HEK293 (cell line): ENCODE measurements around the gene FES.

ENCODE experiments used
- FEZF1 ChIP-seq: fragments of 450-650 bp; formaldehyde crosslinking; IDR thresholded peaks from 2 replicates; pipeline ENCODE4 v1.5.1; 2016; ENCODE audit warnings: missing biosample characterization, missing genetic modification characterization
- KLF16 ChIP-seq: fragments of 450-650 bp; formaldehyde crosslinking; IDR thresholded peaks from 2 replicates; pipeline ENCODE4 v1.5.1; 2017; ENCODE audit warnings: missing biosample characterization, missing genetic modification characterization
- SP3 ChIP-seq: fragments of 450-650 bp; formaldehyde crosslinking; IDR thresholded peaks from 2 replicates; pipeline ENCODE4 v1.5.1; 2016; ENCODE audit warnings: missing biosample characterization, missing genetic modification characterization
- ZBTB17 ChIP-seq: fragments of 450-650 bp; formaldehyde crosslinking; IDR thresholded peaks from 2 replicates; pipeline ENCODE4 v1.5.1; 2016; ENCODE audit warnings: missing biosample characterization, missing genetic modification characterization
- ZEB2 ChIP-seq: fragments of 450-650 bp; formaldehyde crosslinking; IDR thresholded peaks from 2 replicates; pipeline ENCODE4 v1.5.1; 2016; ENCODE audit warnings: missing biosample characterization, missing genetic modification characterization
- ZNF121 ChIP-seq: fragments of 450-650 bp; formaldehyde crosslinking; IDR thresholded peaks from 2 replicates; pipeline ENCODE4 v1.5.1; 2016; ENCODE audit warnings: missing biosample characterization, missing genetic modification characterization
- ZNF138 ChIP-seq: fragments of 450-650 bp; formaldehyde crosslinking; IDR thresholded peaks from 2 replicates; pipeline ENCODE4 v1.5.1; 2016; ENCODE audit warnings: missing biosample characterization, missing genetic modification characterization, borderline replicate concordance
- ZNF239 ChIP-seq: fragments of 450-650 bp; formaldehyde crosslinking; IDR thresholded peaks from 2 replicates; pipeline ENCODE4 v1.5.1; 2016; ENCODE audit warnings: missing biosample characterization, missing genetic modification characterization
- ZNF324 ChIP-seq: fragments of 450-650 bp; formaldehyde crosslinking; IDR thresholded peaks from 2 replicates; pipeline ENCODE4 v1.5.1; 2016; ENCODE audit warnings: missing biosample characterization, missing genetic modification characterization
- ZNF529 ChIP-seq: fragments of 450-650 bp; formaldehyde crosslinking; IDR thresholded peaks from 2 replicates; pipeline ENCODE4 v1.5.1; 2017; ENCODE audit warnings: missing genetic modification characterization, missing biosample characterization; ENCODE audit not compliant: insufficient replicate concordance
- ZNF548 ChIP-seq: fragments of 450-650 bp; formaldehyde crosslinking; IDR thresholded peaks from 2 replicates; pipeline ENCODE4 v1.5.1; 2016; ENCODE audit warnings: missing biosample characterization, missing genetic modification characterization
- ZNF558 ChIP-seq: fragments of 450-650 bp; formaldehyde crosslinking; IDR thresholded peaks from 2 replicates; pipeline ENCODE4 v1.5.1; 2016; ENCODE audit warnings: missing biosample characterization, missing genetic modification characterization
- ZNF560 ChIP-seq: fragments of 450-650 bp; formaldehyde crosslinking; IDR thresholded peaks from 2 replicates; pipeline ENCODE4 v1.5.1; 2017; ENCODE audit warnings: missing biosample characterization, missing genetic modification characterization, borderline replicate concordance
- ZNF585B ChIP-seq: fragments of 450-650 bp; formaldehyde crosslinking; IDR thresholded peaks from 2 replicates; pipeline ENCODE4 v1.5.1; 2016; ENCODE audit warnings: missing biosample characterization, missing genetic modification characterization
- ZNF600 ChIP-seq: fragments of 450-650 bp; formaldehyde crosslinking; IDR thresholded peaks from 2 replicates; pipeline ENCODE4 v1.5.1; 2016; ENCODE audit warnings: missing biosample characterization, missing genetic modification characterization
- ZNF623 ChIP-seq: fragments of 450-650 bp; formaldehyde crosslinking; IDR thresholded peaks from 2 replicates; pipeline ENCODE4 v1.5.1; 2016; ENCODE audit warnings: missing biosample characterization, missing genetic modification characterization
- ZNF701 ChIP-seq: fragments of 450-650 bp; formaldehyde crosslinking; IDR thresholded peaks from 2 replicates; pipeline ENCODE4 v1.5.1; 2016; ENCODE audit warnings: missing biosample characterization, missing genetic modification characterization
- ZNF707 ChIP-seq: fragments of 450-650 bp; formaldehyde crosslinking; IDR thresholded peaks from 2 replicates; pipeline ENCODE4 v1.5.1; 2016; ENCODE audit warnings: missing biosample characterization, missing genetic modification characterization
- ZNF830 ChIP-seq: fragments of 450-650 bp; IDR thresholded peaks from 2 replicates; pipeline ENCODE4 v1.5.0; 2018; ENCODE audit warnings: missing biosample characterization, missing genetic modification characterization, low read depth, mild to moderate bottlenecking, moderate library complexity
- ZSCAN16 ChIP-seq: fragments of 450-650 bp; formaldehyde crosslinking; IDR thresholded peaks from 2 replicates; pipeline ENCODE4 v1.5.1; 2016; ENCODE audit warnings: missing biosample characterization, missing genetic modification characterization
- TF ChIP-seq, protein P1 (sequence below): fragments of 450-650 bp; formaldehyde crosslinking; conservative IDR thresholded peaks from 2 replicates; pipeline ENCODE4 v1.5.1; 2016; ENCODE audit warnings: low read depth, missing biosample characterization, missing genetic modification characterization
- TF ChIP-seq, protein P2 (sequence below): fragments of 450-650 bp; formaldehyde crosslinking; IDR thresholded peaks from 2 replicates; pipeline ENCODE4 v1.5.1; 2016; ENCODE audit warnings: missing biosample characterization, missing genetic modification characterization, borderline replicate concordance
- TF ChIP-seq, protein P3 (sequence below): fragments of 450-650 bp; IDR thresholded peaks from 2 replicates; pipeline ENCODE4 v1.5.1; 2018; ENCODE audit warnings: missing biosample characterization, mild to moderate bottlenecking, missing genetic modification characterization
- TF ChIP-seq, protein P4 (sequence below): fragments of 450-650 bp; formaldehyde crosslinking; IDR thresholded peaks from 2 replicates; pipeline ENCODE4 v1.5.1; 2016; ENCODE audit warnings: missing biosample characterization, missing genetic modification characterization
- TF ChIP-seq, protein P5 (sequence below): fragments of 450-650 bp; formaldehyde crosslinking; IDR thresholded peaks from 2 replicates; pipeline ENCODE4 v1.5.1; 2016; ENCODE audit warnings: missing biosample characterization, missing genetic modification characterization
- TF ChIP-seq, protein P6 (sequence below): fragments of 450-650 bp; formaldehyde crosslinking; IDR thresholded peaks from 2 replicates; pipeline ENCODE4 v1.5.1; 2017; ENCODE audit warnings: missing biosample characterization, missing genetic modification characterization

Gene FES

DNA sequence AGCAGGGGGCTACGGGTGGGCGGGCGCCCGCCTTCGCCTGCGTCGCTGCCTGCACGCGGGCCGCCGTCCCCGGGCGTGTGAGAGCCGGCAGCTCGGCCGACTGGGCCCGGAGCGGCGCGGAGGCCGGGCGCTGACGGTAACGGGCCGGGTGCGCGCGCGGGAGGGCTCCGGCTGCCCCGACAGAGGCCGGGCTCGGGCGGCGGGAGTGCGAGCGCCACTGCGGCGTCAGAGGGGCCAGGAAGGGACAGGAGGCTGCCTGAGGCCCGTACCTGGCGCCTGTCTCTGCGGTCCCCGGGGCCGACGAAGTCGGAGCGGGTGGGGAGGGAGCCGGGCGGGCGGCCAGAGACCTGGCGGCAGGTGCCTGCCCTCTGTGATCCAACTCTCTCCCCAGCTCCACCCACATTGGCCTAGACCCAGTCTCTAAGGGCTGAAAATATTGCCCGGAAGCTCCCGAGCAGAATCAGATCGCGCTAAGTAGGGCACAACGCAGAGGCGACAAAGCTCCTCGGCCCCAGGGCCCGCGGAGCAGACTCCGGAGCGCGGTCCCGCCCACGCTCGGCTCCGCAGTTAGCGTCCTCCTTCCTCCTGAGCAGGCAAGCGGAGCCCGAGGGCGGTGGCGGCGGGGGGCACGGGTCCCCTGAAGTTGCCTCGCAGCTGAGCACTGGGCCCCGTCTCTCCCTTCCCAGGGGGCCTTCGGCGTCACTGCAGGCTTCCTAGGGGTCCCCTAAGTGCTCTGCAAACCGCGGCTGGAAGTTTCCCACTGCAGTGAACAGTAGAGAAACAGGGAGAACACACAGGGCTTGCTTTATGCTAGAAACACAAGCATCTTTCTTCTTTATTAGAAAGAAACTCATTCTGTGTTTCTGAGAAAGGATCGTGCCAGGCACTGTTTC is 18.8 kb downstream of the FES start, which contains the start of gene MAN2A2 (continued):
- TF ChIP-seq, protein P1, sequence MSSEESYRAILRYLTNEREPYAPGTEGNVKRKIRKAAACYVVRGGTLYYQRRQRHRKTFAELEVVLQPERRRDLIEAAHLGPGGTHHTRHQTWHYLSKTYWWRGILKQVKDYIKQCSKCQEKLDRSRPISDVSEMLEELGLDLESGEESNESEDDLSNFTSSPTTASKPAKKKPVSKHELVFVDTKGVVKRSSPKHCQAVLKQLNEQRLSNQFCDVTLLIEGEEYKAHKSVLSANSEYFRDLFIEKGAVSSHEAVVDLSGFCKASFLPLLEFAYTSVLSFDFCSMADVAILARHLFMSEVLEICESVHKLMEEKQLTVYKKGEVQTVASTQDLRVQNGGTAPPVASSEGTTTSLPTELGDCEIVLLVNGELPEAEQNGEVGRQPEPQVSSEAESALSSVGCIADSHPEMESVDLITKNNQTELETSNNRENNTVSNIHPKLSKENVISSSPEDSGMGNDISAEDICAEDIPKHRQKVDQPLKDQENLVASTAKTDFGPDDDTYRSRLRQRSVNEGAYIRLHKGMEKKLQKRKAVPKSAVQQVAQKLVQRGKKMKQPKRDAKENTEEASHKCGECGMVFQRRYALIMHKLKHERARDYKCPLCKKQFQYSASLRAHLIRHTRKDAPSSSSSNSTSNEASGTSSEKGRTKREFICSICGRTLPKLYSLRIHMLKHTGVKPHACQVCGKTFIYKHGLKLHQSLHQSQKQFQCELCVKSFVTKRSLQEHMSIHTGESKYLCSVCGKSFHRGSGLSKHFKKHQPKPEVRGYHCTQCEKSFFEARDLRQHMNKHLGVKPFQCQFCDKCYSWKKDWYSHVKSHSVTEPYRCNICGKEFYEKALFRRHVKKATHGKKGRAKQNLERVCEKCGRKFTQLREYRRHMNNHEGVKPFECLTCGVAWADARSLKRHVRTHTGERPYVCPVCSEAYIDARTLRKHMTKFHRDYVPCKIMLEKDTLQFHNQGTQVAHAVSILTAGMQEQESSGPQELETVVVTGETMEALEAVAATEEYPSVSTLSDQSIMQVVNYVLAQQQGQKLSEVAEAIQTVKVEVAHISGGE (tag by site-specific recombination), result peak; percentile 46
- TF ChIP-seq ZNF585B (tag by site-specific recombination), result no peak
- no peak for TF ChIP-seq ZNF324 (tag by site-specific recombination)
- no peak for TF ChIP-seq ZNF707 (tag by site-specific recombination)
- TF ChIP-seq, protein P2, sequence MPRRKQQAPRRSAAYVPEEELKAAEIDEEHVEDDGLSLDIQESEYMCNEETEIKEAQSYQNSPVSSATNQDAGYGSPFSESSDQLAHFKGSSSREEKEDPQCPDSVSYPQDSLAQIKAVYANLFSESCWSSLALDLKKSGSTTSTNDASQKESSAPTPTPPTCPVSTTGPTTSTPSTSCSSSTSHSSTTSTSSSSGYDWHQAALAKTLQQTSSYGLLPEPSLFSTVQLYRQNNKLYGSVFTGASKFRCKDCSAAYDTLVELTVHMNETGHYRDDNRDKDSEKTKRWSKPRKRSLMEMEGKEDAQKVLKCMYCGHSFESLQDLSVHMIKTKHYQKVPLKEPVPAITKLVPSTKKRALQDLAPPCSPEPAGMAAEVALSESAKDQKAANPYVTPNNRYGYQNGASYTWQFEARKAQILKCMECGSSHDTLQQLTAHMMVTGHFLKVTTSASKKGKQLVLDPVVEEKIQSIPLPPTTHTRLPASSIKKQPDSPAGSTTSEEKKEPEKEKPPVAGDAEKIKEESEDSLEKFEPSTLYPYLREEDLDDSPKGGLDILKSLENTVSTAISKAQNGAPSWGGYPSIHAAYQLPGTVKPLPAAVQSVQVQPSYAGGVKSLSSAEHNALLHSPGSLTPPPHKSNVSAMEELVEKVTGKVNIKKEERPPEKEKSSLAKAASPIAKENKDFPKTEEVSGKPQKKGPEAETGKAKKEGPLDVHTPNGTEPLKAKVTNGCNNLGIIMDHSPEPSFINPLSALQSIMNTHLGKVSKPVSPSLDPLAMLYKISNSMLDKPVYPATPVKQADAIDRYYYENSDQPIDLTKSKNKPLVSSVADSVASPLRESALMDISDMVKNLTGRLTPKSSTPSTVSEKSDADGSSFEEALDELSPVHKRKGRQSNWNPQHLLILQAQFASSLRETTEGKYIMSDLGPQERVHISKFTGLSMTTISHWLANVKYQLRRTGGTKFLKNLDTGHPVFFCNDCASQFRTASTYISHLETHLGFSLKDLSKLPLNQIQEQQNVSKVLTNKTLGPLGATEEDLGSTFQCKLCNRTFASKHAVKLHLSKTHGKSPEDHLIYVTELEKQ (tag by site-specific recombination), result no peak
- TF ChIP-seq ZNF529 (tag by site-specific recombination), result no peak
- TF ChIP-seq ZNF701 (tag by site-specific recombination), result no peak
- peak; percentile 64; the same call in 1 of the 2 replicates for TF ChIP-seq ZNF121 (tag by site-specific recombination)
- no peak for TF ChIP-seq ZNF830 (tag by site-specific recombination)
- no peak; the same call in 1 of the 2 replicates for TF ChIP-seq SP3 (tag by site-specific recombination)
- TF ChIP-seq ZNF138 (tag by site-specific recombination), result no peak
- TF ChIP-seq ZNF239 (tag by site-specific recombination), result no peak
- no peak for TF ChIP-seq FEZF1
- TF ChIP-seq, protein P3, sequence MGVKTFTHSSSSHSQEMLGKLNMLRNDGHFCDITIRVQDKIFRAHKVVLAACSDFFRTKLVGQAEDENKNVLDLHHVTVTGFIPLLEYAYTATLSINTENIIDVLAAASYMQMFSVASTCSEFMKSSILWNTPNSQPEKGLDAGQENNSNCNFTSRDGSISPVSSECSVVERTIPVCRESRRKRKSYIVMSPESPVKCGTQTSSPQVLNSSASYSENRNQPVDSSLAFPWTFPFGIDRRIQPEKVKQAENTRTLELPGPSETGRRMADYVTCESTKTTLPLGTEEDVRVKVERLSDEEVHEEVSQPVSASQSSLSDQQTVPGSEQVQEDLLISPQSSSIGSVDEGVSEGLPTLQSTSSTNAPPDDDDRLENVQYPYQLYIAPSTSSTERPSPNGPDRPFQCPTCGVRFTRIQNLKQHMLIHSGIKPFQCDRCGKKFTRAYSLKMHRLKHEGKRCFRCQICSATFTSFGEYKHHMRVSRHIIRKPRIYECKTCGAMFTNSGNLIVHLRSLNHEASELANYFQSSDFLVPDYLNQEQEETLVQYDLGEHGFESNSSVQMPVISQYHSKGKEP (tag by site-specific recombination), result no peak
- no peak for TF ChIP-seq ZNF623 (tag by site-specific recombination)
- TF ChIP-seq ZNF560, result no peak
- peak; percentile 93 for TF ChIP-seq ZNF600 (tag by site-specific recombination)
- TF ChIP-seq ZNF548 (tag by site-specific recombination), result no peak
- peak; percentile 72 for TF ChIP-seq ZEB2
- TF ChIP-seq, protein P4, sequence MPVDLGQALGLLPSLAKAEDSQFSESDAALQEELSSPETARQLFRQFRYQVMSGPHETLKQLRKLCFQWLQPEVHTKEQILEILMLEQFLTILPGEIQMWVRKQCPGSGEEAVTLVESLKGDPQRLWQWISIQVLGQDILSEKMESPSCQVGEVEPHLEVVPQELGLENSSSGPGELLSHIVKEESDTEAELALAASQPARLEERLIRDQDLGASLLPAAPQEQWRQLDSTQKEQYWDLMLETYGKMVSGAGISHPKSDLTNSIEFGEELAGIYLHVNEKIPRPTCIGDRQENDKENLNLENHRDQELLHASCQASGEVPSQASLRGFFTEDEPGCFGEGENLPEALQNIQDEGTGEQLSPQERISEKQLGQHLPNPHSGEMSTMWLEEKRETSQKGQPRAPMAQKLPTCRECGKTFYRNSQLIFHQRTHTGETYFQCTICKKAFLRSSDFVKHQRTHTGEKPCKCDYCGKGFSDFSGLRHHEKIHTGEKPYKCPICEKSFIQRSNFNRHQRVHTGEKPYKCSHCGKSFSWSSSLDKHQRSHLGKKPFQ (tag by site-specific recombination), result no peak
- peak; percentile 98 for TF ChIP-seq ZSCAN16 (tag by site-specific recombination)
- TF ChIP-seq, protein P5, sequence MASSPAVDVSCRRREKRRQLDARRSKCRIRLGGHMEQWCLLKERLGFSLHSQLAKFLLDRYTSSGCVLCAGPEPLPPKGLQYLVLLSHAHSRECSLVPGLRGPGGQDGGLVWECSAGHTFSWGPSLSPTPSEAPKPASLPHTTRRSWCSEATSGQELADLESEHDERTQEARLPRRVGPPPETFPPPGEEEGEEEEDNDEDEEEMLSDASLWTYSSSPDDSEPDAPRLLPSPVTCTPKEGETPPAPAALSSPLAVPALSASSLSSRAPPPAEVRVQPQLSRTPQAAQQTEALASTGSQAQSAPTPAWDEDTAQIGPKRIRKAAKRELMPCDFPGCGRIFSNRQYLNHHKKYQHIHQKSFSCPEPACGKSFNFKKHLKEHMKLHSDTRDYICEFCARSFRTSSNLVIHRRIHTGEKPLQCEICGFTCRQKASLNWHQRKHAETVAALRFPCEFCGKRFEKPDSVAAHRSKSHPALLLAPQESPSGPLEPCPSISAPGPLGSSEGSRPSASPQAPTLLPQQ, result no peak; the same call in 1 of the 2 replicates
- TF ChIP-seq KLF16 (tag by site-specific recombination), result peak; percentile 74
- TF ChIP-seq ZBTB17, result peak; percentile 72
- TF ChIP-seq ZNF558, result no peak
- TF ChIP-seq, protein P6, sequence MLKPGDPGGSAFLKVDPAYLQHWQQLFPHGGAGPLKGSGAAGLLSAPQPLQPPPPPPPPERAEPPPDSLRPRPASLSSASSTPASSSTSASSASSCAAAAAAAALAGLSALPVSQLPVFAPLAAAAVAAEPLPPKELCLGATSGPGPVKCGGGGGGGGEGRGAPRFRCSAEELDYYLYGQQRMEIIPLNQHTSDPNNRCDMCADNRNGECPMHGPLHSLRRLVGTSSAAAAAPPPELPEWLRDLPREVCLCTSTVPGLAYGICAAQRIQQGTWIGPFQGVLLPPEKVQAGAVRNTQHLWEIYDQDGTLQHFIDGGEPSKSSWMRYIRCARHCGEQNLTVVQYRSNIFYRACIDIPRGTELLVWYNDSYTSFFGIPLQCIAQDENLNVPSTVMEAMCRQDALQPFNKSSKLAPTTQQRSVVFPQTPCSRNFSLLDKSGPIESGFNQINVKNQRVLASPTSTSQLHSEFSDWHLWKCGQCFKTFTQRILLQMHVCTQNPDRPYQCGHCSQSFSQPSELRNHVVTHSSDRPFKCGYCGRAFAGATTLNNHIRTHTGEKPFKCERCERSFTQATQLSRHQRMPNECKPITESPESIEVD (tag by site-specific recombination), result no peak
